ENCODE data around the gene ROPN1L.

The ROPN1L gene

DNA sequence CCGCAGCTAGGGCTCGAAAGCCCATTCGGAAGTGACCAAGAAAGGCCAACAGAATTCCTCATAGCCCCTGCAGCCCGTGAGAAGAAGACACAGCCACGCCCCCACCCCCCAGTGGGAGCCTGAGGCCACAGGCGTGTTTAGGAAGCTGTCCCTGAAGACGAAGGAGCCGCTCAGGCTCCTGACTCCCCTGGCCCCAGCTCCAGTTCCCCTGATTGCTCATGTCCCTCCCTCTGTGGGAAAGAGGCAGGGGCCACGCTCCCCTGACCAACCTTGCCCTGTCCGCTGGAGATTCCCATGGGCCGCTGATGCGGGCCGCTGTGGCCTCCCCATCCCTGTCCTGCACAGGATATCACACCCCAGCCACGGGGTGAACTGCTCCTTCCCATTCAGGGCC is 13.6 kb downstream of the ROPN1L start:
- in situ Hi-C loops (cut with MboI; ENCODE audit: low sequenced_read_pairs), result loop anchor here (10.0 kb wide), 1 partner anchor 170 kb away; no protein-coding TSS in a partner anchor

DNA sequence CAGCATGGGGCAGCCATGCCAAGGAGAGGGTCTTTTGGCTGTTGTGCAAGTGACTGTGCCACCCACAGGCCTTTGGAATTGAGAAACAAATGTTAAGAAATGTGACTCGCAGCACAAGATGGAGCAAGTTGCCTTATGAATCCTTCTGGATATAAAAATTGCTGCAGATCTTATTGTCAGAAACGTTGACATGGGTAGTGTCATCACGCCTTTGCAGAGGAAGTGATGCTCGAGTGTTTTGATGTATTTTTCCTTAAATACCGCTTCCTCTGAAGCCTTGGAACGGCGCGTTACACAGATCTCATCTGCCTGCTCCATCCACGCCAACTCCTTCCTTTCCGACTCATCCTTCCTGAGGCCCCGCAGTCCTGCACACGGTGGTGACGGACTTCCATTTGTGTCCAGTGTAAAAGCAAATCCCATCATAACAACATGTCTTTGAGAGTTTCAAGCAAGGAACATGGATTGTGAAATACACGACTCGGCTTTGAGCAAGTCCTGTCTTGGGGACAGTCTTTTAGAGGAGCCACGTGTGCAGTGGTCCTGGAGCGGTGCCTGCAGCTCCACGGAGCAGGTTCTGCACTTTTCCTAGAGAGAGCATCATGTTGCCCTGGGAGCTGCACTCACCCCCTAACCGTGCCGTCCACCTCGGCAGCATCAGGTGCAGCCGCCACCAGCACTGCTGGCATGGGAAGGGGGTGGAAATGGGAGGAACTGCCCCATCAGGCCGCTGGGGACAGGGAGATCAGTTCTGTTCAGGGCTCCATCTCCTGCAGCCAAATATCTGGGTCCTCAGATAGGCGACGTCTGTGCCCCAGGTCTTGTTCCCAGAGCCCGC is 15.1 kb downstream of the ROPN1L start:
- in situ Hi-C loops (cut with MboI; ENCODE audit: low sequenced_read_pairs), result loop anchor here (10.0 kb wide), 1 partner anchor 168 kb away; no protein-coding TSS in a partner anchor

DNA sequence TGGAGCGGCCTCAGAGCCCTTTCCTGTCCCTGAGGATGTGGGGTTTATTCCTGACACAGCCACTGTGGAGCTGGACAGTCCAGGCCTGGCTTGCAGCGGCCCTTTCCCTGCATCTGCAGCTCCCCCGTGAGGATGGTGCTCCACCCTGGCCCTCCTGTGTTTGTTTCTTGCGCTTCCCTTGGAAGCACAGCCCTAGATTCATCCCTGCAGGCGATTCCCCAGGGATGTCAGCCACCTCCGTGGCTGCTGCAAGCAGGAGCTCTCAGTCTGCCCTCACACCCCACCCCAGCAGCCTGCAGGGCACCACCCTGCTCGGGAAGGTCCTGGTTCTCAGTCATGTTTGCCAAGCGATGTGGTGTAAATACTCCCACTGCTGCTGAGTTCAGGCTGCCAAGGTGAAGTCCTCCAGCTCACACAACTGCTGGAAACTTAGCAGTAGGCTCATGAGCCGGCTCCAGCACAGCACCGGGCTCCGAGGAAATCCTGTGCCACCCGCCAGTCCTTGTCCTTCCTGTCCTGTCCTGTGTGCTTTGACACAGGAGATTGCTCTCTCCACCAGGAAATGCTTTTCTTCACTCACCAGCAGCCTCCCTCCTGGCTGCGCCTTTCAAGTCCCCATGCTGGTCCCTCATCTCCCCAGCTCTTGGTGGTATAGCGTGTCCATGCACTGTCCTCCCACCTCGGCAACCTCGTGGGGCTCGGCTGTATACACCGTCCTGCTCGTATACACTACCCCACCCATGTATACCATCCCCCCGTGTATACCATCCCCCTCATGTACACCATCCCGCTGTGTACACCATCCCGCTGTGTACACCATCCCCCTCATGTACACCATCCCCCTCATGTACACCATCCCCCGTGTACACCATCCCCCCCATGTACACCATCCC is 16.2 kb downstream of the ROPN1L start:
- in situ Hi-C loops (cut with MboI; ENCODE audit: low sequenced_read_pairs), result loop anchor here (10.0 kb wide), 1 partner anchor 167 kb away; no protein-coding TSS in a partner anchor

DNA sequence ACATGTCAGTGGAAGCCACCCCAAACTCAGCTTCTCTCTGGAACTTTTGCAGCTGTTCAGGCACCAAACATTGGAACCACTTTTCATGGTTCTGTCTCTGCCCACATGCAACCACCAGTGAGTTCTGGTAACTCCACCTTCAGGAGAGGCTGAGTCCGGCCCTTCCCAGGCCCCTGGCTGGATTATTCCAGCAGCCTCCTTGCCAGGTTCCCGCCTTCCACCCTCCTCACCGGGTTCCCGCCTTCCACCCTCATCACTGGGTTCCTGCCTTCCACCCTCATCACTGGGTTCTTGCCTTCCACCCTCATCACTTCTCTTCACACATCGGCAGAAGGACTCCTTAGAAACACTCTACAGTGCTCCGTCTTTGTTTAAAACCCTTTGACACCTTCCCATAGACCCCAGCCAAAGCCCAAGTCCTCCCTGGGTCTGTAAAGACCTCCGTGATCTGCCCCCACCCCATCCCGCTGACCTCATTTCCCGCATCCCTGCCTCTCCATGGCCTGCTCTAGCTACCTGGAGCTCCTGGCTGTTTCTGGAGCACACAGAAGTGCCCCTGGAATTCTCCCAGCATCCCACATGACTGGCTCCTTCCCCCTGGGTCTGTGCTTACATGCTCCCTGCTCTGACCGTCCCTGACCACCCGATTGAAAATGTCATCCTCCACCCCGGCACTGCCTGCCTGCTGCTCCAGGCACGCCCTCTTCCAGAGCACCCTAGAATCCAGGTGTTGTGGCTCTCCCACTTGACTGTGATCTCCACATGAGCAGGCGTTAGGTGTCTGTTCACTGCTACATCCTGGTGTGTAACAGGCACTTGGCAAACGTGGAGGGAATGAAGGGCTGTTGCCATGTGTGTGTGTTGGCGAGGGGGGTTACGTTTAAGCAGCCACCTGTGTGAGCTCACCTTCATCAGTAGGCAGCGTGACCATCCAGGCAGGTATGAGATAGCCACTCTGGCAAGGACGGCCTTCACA is 17.7 kb downstream of the ROPN1L start:
- in situ Hi-C loops (cut with MboI; ENCODE audit: low sequenced_read_pairs), result loop anchor here (10.0 kb wide), 1 partner anchor 165 kb away; no protein-coding TSS in a partner anchor

DNA sequence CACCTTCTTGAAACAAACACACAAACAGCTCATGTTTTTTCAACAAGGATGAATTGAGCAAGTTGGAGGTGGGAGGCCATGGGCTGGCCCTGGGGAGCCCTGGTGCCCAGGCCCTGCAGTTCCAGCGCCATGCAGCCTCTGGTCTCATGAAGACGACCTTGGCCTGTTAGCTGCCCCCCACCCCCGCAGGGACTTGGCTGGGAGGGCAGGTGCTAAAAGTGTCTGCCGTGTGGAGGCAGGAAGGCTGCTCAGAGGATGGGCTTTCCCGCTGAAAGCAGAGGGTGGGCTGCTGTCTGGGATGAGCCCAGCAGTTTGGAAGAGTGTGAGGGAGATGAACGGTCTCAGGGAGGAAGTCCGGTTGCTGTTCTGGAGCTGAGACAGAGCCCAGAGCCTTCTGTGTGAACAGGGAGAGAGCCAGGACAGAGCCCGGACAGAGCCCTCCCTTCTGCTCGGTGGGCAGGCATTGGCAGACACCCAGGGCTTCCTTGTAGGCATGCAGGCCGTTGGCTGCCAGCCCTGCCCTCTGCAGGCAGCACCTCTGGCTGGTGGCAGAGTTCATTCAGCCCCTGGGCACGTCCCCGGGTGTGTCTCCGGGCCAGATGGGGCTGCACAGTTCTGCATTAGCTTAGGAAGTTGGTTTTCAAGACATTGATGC is 18.7 kb downstream of the ROPN1L start:
- in situ Hi-C loops (cut with MboI; ENCODE audit: low sequenced_read_pairs), result no loop called here

DNA sequence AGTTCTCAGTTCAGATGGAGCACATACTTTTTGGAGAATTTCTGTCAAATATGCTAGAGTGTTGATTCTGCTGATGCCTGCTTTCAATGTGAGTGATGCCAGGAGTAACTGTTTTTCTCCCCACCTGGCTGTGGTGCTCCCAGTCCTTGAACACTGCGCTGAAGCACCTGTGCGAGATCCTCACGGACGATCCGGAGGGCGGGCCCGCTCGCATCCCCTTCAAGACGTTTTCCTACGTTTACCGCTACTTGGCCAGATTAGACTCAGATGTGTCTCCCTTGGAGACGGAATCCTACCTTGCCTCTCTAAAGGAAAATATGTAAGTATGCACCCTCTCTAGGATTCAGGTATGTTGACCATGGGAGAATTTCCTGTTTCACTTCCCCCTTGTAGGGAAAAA is 19.4 kb downstream of the ROPN1L start:
- in situ Hi-C loops (cut with MboI; ENCODE audit: low sequenced_read_pairs), result no loop called here

DNA sequence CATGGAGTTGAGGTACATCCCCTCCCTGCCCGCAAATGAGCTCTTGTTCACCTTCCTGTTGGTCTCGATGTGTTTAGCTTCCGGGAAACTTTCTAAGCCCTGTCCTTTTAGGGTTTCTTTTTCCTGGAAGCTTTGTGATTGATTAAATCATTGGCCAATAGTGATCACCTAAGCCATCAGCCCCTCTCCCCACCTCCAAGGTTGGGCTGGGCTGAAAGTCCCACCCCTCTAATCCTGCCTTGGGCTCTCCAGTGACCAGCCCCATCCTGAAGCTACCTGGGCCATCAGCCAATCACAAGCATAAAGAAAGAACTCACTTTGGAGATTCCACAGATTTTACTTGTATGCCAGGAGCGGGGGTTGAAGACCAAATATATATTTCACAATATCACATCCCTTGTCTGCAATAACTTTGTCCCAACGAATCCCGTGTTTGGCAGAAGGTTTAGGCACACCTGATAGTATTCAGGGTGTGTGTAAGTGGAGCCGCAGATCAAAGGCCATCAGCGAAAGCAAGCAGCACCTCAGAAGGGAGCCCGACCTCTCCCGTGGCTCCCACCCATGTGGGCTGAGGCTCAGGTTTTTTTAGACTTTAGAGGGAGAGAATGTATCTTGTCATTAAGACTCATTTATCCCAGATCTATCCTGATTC is 20.4 kb downstream of the ROPN1L start:
- in situ Hi-C loops (cut with MboI; ENCODE audit: low sequenced_read_pairs), result no loop called here

DNA sequence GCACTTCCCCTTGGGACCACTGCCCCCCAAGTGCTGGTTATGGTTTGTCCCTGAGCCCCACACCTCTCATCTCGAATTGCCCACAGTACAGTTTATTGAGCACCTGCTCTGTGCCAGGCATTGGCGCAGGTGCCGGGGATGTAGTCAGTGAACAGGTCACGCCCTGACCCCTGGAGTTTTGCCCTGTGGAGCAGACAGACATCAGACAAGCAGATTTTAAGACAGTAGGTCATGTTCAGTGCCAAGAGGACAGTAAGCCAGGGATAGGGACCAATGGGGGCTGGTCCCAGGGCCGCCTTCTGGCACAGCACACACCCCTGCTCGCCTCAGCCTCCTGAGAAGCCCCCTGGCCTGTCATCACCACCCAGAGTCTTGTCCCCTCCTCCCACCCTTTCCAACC is 21.9 kb downstream of the ROPN1L start:
- in situ Hi-C loops (cut with MboI; ENCODE audit: low sequenced_read_pairs), result no loop called here

DNA sequence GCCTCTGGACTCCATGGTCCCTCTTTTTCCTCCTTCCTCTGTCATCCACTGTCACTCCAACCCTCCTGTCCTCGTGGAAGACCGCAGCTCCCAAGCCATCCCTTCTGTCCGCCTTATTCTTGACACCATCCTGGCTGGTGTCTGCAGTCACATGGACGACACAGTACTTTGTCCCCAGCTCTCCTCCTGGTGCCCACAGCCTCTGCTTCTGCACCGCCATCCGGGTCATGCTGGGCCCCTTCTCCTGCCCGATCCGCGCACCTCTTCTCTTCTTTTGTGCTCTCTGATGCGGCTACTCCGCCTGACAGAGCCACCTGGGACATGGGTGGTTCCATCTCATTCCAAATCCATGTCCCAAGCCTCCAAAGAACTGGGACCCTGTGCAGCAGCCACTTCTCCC is 22.5 kb downstream of the ROPN1L start:
- in situ Hi-C loops (cut with MboI; ENCODE audit: low sequenced_read_pairs), result no loop called here

DNA sequence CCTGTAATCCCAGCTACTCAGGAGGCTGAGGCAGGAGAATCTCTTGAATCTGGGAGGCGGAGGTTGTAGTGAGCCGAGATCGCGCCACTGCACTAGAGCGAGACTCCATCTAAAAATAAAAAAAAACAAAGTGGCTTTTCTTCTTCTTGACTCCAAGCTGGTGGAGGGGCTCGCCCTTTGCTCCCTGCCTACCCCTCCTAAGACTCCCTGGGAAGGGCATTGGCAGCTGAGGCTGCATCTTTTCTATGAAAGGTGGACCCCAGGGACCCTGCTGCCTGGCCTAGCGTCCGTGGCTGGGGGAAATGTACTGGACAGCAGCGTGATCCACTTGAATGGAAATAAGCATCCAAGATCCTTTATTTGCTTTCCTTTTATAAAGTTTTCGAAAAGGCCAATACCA is 24.0 kb downstream of the ROPN1L start:
- in situ Hi-C loops (cut with MboI; ENCODE audit: low sequenced_read_pairs), result no loop called here

DNA sequence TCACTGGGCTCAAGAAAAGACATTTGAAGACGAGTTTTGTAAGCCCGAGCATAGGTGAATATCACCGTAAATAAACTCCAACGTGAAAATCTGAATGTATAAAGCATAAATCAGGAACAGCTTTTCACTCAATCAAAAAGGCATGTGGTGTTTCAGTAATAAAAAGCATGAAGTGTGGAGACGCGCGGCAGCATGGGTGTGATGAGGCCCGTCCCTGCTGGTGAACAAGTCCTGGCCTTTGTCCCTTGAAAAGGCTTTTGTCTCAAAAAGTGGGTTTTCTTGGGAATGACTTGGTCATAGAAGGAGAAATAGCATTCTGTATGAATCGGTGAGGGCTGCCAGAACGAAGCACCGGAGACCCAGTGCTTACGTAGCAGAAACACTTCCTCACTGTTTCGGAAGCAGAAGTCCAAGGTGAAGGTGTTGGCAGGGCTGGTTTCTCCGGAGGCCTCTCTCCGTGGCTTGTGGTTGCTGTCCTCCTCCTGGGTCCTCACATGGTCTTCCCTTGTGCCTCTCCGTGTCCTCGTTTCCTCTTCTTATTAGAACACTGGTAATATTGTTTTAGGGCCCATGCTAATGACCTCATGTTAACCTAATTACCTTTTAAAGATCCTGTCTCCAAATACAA is 24.9 kb downstream of the ROPN1L start:
- in situ Hi-C loops (cut with MboI; ENCODE audit: low sequenced_read_pairs), result no loop called here

DNA sequence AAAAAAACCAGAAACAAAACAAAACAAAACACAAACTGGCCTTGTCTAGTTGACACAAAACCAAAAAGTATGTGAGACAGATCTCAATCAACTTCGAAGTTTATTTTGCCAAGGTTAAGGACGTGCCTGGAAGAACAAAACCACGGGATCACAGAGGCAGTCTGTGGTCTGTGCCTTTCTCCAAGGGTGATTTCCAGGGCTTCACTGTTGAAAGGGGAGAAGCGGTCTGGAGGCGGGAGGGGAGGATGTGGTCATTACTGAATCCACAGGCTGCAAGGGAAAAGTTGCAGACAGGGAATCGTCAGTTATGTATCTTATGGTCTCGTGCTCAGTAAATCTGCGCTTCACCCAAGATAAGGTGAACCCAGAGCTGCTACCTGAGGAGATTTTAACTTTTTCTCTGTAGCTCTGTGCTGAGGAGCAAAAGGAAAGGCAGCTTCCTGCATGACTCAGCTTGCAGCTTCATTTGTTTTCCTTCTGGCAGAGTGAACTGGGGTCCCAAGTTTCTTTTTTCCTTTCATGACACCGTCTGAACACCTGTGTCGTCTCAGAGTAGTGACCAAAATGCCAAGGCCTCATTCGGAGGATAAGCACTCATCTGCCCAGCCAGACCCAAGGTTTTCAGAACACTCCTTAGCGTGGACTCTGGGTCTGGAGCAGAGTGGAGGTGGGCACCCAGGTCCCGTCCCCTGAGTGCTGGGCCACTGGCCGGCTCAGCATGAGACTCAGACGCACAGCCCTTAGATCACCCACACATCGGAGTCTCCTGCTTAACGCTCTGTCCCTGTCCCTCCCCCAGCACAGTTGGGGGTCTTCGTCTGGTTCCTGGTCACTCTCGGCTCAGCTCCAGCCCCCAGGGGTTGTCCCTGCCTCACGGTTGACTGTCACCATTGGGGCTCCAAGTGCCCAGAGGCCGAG is 25.9 kb downstream of the ROPN1L start:
- in situ Hi-C loops (cut with MboI; ENCODE audit: low sequenced_read_pairs), result no loop called here

DNA sequence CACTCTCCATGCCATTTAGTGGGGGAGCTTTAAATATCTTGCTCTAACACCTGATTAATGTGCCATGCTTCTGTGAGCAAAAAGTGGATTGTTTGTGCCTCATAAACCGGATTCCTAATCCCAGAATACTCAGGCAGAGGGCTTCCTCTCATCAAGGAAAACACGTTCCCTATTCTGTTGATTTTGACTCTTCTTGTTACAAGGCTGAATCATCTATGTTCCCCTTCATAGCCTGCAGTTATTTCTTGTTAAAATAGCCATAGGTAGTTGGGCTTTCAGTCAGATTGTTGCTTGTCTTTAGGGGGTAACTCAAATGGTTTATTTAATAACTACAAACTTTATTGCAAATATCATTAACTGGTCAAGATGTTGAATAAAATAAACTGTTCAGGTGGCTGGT is 26.6 kb downstream of the ROPN1L start:
- in situ Hi-C loops (cut with MboI; ENCODE audit: low sequenced_read_pairs), result no loop called here

DNA sequence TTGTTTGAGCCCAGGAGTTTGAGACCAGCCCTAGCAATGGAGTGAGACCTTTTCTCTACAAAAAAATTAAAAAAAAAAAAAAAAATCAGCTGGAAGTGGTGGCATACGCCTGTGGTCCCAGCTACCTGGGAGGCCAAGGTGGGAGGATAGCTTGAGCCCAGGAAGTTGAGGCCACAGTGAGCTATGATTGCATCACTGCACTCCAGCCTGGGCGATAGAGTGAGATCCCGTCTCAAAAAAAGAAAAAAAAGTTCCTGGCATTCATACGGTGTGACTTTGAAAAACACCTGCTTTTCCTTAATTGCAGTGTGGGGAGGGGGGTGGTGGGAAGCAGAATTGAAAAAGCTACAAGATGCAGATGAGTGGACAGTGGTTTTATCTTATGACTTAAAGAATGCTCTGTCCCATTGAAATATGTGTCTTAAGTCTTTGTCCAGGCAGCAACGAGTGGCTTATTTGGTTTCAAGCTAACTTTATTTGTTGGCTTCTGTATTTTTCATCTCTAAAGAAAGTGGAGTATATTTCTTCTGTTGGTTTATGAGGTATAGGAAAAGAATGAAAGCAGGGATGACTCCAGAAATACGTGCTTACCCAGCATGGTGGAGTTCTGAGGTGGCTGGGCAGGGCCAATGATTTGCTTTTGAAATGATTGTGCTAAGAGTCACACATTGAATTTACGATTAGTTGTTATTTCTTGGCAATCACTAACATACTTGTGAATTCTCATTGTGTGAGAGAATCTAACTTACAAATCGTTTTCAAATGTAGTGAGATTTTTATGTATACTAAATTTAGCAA is 27.8 kb downstream of the ROPN1L start:
- in situ Hi-C loops (cut with MboI; ENCODE audit: low sequenced_read_pairs), result no loop called here

DNA sequence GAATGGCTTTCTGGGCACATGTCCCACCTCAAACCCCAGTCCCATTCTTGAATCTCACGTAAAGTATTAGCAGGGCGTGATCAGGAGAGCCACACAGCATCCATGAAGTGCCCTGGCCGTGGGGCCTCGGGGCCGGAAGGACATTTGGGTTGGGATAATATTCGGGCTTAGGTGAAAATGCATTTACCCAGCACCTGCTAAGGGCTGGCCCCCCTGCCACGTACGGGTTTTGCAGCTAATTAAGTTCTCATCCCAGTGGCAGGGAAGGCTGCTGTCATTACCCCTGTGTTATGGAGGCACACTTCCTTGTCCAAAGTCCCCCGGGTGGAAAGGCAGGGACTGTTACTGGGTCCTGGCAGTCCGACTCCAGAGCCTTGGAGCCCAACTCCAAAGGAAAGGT is 29.0 kb downstream of the ROPN1L start:
- in situ Hi-C loops (cut with MboI; ENCODE audit: low sequenced_read_pairs), result no loop called here

DNA sequence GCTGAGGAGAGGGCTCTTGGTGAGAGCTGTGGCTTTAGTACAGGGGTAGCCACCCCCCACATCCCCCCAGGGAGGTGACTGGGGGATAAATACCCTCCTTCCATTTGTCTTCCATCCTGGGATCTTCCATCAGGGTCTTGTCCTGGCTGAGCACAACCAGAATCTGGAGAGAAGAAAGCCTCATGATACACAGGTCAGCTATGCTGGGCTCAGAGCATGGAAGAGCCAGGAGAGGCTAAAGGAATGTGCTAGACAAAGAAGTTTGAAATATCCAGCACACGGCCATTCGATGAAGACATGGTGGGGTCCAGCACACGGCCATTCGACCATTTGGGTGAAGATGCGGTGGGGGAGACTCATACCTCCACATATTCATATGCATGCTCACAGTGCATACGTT is 30.0 kb downstream of the ROPN1L start:
- in situ Hi-C loops (cut with MboI; ENCODE audit: low sequenced_read_pairs), result no loop called here

DNA sequence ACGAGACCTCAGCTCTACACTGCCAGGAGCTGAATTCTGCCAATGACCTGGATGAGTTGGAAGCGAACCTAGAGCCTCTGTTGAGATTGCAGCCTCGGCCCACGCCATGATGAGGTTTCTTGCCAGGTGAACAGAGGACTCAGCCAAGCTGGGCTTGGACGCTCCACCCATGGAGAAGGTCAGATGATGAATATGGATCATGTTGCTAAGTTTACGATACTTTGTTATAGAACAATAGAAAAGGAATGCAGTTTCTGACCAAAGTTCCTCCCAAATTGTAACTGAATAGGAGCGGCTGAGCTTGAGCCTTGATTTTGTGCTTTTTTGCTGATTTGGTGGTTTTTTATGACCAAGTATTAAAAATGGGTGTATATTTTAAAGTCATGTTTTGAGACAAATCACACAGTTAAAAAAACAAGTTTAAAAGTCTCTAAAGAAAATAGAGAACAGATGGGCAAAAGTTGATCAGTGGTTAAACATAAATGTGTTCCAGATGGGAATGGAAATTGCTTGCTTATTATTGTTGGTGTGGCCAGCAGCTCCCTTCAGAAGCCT is 32.9 kb downstream of the ROPN1L start:
- in situ Hi-C loops (cut with MboI; ENCODE audit: low sequenced_read_pairs), result no loop called here

Measured in HL-60/S4 treated with phorbol 12-myristate 13-acetate at 8.2 ng/mL for 4 days and 3 days (cell line).